Measurements from ENCODE around the gene KCNC1.

The KCNC1 gene

DNA sequence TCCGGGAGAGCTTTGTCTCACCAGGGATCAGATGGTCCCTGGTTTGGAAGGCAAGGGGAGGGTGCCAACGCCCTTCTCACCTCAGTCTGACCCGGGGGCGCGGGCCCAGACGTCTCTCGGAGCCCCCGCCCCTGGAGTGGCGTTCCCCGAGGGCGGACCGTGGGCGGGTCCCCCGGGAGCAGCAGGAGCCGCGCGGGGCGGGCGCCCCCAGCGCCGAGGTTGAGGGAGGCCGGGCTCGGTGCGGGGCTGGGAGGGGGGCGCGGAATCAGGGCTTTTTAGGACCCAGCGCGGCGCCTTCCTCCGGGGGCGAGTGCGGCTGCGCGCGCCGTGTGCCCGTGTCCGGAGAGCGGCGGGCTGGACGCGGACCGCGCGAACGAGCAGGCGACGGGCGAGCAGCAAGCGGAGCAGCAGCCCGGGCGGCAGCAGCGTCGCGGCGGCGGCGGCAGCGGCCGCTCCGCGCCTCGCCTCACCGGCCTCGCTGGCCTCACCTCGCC is at the start of gene KCNC1:
KCNC1 (plus strand) TSS at position 364 of the 494 bp plus-strand sequence. CDS start 1,222 bp downstream, outside the sequence.
- DNase-seq, result peak; percentile 58

DNA sequence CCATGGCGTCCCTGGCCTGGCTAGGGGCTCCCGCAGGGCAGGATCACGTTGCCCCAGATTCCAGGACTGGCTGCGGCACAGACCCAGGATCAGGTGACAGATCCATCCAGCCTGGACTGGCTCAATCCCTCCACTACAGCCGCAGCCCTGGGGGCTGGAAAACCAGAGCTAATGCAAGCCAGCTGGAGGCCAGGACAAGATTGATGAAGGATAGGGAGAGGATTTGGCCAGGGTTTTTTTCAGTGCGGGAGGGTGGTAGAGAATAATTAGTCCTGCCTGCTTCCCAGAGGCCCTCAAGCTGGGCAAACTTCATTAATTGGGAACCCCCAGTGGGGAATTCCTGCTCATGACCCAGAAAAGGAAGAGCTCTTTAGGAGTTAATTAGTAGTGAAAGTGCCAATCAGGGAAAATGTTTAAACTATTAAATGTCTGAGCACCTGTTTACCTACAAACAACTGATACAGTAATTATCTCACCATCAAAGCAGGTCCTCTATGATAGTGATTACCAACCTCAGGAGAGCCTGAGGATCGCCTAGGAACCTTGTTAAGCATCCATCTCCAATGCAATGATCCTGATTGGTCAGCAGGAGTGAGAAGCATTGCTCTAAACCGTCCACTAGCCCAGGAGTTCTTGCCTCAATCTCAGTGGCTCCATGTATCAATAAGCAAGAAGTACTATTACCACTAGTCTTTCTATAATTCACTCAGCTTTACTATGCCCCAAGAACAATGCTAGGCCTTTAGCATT is 48.2 kb upstream of the KCNC1 start:
- DNase-seq, result peak; percentile 62

DNA sequence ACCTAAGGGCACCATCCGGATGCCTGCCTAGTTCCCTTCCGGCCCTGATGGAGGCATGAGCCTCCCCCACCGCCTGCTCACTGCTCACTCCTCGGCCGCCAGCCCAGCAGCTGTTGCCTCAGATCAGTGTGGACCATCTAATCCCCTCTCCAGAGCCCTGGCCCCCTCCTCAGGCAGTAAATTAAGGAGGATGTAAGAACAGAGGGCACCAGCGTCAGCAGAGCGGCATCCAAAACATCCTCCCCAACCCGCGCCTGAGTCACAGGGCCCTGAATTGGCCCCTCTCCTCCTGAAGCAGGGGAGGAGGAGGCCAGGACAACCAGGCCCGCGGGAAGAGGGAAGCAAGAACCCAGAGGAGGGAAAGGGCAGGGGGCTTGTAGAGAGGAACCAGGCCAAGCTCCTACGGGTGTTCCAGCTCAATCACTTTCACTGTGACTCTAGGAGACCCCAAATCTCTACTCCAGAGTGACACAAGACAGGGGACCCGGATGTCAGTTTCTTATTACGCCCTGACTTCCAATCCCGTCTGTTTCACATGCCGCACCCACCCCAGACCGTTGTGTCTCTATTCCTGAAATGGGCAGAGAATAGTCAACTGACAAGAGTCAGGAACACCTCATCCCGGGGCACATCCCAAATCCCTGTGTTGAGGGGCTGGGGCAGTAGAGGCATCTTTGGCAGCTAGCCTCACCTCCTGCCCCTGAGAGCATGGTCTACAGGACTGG is 46.5 kb upstream of the KCNC1 start:
- peak; percentile 84 for DNase-seq

DNA sequence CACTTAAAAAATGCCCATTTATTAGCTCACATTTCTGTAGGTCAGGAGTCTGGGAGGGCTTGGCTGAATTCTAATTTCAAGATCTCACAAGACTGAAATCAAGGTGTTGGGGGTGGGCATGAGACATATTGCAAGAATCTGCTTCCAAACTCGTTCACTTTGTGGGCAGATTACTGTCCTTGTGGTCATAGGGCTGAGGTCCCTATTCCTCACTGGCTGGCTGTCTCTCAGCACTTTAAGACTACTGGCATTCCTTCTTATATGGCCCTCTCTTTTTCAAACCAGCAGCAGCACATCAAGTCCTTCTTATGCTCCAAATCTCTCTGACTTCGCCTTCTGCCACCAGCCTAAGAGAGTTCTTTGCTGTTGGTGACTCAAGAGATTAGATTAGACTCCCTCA is 43.0 kb upstream of the KCNC1 start:
- DNase-seq, result no peak

DNA sequence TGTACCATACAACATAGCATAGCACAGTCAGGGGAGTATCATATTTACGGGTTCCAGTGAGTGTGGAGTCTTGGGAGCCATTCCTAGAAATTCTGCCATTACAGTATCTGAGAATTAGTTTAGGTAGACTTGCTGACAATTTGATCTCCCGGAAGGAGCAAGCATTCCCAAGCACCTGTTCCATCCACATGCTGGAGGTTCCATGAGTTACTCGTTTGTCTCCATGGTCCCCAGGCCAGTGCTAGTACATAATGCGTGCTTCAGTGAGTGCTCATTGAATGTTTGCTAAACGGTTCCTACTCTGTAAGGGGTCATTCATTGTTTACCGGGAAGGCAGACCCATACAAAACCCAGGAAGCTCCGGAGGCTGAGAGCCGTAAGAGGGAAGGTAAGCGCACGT is 42.6 kb upstream of the KCNC1 start:
- no peak for DNase-seq

DNA sequence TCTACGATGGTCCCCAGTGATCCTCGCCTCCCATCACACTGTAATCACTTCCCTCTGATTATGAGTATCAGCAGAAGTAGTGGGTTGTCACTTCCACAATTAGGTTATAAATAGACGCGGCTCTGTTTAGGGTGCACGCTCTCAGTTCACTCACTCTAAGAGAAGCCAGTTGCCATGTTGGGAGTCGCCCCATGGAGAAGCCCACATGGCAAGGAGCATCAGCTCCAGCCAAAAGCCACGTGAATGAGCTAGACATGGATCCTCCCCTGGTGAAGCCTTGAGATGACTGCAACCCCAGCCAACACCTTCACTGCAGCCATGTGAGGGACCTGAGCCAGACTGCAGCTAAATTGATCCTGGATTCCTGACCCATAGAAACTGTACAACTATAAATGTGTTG is 41.6 kb upstream of the KCNC1 start:
- no peak for DNase-seq

DNA sequence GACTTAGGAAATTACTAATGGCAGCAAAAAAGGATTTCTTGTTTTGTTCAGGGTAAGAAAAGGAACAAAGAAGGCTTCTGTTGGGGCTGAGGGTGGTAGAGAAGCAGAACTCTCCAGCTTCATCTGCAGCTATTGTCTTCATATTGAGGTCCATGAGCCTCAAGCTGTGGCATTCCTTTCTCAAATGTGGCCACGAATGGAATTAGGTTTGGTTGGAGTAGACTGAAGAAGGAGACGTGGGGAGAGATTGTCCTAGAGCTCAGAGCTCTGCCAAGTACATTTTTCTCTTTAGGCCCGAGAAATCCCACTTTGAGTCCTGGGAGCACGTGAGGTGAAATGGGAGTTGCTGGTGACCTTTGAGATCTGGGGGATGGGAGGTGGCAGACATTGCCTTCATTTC is 41.0 kb upstream of the KCNC1 start:
- no peak for DNase-seq

DNA sequence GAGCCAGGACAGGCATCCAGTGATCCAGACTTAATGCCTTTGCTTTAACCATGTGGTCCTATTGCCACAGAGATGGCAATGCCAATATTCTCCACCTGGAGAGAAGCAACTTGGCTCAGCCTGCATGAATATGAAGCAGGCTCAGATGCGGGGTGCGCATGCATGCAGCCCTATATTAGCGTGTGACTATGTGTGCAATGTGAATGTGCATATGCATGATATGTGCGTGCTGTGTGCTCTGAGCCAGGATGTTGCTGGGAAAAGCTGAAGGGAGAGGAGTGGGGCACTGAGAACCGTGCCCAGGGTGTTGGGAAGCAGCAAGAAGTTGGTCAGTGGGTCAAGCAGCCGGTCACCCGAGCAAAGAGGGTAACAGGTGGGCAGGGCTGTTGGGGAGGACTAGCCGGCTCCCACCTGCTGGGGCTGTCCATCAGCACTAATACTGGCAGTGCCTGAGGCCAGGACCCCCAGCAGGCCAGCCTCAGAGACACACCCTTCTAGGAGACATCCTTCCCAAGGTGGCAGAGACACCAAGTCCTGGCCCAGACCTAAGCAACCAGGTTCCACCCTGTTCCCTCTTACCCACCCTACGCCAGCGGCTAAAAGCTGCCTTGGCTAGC is 40.0 kb upstream of the KCNC1 start:
- peak; percentile 36 for DNase-seq

DNA sequence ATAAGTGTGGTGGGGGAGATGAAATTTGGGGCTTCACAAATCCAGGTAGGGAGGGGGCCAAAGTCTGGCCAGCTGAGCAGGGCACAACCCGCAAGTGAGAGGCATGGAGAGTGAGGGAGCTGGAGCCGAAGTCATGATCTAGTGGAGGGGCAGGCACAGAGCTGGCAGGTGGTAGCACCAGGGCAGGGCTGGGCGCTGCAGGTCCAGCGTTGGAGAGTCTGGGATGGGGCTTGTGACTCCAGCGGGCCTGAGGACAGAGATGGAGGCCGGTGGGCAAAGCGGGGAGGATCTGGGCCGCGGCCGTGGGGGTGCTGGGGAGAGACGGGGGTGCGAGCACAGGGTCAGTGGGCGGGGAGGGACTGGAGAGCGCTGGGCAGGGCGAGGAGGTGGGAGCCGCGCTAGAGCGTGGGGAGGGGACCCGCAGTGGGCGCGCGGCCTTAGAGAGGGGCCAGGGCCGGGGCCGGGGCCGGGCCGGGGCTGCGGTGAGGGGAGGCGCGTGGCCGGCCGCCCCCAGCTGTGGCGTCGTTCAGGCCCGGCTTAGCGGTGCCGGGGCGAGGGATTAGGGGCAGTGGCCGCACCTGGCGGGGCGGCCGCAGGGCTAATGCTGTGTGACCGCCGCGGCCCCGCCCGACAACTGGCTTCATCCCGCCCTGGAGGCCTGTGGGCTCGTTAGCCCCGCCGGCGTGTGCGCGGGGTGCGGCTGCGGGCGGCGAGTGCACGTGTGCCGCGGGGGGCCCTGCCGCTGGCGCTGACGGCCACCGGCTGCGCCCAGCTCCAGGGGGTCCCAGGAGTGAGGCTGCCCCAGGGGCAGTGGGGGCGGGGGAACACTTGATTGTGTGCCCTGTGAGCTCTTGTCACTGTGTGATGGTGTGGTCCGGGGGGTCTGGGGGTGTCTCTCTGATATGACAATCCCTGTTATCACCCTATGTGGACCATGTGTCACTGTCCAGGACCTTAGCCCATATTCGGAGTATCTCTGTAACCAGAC is 38.8 kb upstream of the KCNC1 start:
- peak; percentile 60 for DNase-seq

DNA sequence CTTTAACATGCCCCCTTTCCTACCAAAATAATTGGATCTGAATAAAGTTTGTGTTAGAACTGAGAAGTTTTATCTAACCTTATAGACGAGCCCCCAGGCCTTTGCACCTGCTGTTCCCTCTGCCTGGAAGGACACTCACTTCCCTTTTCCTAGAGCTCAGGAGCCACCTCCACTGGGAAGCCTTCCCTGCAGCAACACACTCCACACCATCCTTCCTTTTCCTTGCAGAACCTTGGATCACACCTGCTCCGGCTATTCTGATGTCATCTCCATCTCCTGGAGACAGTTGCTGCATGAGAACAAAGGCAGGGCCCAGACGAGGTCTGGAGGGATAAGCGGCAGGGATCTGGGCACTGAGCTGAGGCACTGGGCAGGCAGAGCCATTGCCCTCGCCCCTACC is 37.8 kb upstream of the KCNC1 start:
- no peak for DNase-seq

DNA sequence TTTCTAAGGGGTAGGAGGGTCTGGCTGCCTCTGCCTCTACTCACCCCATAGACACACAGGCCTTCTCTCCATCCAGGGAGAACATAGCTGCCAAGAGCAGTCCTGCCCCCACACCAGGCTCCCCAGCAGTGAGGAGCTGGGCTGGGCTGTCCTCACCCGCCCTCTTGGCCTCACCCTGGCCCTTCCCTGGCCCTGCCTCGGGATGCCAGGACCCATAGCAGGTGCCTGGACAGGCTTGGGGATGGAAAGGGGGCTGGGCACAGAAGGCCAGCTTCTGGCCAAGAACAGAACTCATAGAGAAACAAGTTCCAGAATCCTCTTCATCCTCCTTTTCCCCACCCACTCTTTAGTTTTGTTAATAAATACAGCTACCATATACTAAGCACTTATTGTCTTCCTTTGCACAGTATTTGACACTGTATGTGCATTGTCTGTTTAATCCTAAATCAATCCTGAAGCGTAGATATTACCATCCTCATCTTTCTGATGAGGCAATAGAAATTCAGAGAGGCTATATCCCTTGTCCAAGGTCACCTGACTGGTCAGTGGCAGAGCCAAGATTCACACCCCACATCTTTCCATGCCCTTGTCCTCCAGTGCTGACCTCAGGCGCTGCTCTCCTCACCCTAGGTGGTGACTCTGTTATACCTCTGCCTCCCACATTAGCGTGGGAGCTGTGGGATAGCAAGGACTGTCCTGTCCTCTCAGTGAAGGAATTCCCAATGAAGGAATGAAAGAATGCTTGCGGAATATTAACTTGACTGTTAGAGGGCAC is 37.2 kb upstream of the KCNC1 start:
- no peak for DNase-seq

DNA sequence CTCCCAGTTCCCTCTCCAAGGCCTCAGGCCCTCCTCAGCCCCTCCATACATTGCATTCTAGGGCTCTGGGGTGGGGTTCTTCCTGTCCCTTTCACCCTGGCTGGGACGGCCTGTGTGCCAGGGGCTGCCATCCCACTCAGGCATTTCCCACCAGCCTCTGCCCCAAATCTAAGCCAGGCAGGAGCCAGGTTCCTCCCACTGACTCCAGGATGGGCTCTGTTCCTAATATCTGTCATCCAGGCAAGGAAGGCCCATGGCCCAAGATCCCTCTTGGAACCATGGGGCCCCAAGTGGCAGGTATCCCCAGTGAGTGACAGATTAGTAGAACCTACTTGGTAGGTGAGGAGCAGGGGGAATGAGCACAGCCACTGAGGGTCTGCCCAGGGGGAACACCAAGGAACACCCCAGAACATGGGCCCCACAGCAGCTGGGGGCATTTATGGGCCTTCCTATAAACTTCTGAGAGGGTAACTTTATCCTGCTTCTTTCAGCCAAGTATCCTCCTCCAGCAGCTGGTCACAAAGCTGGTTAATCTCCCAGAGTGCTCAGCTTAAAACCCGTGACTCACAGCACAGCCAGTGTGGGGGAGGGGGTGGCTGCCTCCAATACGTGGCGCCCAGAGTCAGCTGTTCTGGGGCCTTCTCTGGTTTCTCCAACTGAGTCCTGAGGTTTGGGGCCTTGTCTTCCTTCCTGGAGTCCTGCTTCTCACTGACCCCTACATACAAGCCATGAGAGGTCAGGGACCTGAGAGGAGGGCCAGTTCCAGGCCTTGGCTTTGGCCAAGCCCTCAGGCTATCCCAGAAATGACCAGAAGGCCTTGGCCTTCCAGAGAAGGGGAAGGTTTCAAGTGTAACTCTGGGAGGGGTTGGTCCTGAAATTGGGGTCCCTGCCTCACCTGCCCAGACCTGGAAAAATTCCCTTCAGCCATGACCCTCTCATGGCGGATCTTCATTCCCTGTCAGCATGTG is 35.1 kb upstream of the KCNC1 start:
- DNase-seq, result peak; percentile 85

DNA sequence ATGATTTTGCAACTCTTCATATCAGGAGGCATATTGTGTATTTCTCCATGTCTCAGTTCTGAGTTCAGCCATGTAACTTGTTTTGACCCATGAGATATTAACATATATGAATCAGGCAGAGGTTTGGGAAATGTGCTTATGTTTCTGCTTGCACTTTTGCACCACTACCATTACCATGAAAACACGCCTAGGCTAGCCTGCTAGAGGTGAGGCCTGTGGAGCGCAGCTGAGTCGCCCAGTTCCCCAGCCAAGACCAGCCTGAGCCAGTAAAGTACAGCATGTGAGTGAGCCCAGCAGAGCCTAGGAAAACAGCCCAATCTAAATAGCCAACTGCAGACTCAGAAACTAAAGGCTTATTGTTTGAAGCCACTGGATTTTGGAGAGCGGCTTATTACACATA is 33.6 kb upstream of the KCNC1 start:
- DNase-seq, result no peak

DNA sequence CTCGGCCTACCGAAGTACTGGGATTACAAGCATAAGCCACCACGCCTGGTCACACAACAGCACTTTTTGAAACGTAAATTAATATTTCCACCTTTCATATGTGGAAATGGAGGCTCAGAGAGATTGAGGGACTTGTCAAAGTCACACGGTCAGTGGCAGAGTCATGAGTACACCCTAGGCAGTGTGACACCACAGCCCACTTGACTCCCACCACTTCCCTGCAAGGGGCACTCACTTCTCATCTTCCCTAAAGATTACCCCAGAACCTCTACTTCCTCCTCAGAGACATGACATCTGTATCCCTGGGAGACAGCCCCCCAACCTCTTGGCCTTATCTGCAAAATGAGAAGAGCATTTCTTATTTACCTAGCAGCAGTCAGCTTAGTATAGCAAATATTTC is 31.7 kb upstream of the KCNC1 start:
- no peak for DNase-seq

DNA sequence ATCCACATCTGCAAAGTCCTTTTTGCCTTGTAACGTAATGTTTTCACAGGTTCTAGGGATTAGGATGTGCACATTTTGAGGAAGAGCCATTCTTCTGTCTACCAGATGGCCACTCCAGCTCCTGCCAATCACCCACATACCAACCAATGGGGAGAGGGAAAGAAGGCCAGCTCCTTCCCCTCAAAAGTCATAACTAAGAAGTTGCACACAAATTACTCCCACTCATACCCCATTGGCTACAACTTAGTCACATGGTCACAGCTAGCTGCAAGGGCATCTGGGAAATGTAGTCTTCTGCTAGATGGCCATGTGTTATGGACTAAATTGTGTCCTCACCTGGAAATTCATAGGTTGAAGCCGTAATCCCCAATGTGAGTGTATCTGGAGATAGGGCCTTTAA is 30.6 kb upstream of the KCNC1 start:
- no peak for DNase-seq

DNA sequence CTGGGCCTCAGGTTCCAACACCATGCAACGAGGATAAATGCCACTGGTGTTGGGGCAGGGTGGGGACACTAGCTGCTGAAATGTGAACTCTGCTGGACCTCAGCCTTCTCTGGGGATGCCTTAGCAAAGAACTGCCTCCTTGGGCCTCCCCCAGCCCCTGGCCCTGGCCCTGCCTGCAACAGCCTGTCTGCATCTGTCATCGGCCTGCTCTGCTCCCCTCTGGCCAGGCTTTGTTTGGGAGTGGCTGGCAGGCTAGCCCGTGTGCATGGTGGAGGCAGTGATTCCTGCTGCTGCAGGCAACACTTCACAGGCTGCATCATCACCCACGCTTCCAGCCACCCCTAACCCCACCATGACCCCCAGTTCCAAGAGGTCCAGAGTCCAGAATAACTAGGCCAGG is 26.8 kb upstream of the KCNC1 start:
- peak; percentile 51 for DNase-seq

DNA sequence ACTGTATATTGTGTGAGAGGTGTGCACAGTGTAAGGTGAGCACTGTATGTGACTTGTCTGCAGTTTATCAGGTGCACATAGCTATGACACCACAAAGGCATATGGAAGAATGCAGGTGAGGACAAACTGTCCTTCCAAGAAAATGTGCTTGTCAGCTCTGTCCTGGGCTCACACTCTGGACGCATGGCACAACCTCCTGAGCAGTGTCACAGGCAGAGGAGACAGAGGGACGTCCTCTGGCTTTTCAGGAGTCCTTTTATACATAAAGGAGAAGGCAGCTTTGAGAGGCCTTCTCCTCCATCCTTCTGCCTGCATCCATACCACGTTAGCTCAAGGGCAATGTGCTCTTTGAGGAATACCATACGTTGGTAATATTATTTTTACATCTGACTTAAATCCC is 22.7 kb upstream of the KCNC1 start:
- no peak for DNase-seq

DNA sequence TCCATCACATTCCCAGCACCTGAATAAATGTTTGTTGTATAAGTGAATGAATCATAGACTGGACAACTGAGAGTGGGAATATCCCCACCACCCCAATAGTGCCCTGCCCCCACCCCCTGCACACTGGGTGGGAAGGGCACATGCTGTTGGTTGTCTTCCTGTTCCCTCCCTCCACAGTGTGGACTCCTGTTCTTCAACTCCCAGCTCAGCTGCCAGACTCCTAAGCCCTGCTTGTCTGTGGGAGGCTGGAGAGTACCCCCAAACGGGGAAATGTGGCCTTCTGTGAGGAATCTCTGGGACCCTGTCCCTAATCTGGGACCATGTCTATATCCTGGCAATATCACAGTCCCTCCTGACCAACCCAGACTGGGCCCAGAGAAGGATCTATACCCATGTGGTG is 20.7 kb upstream of the KCNC1 start:
- DNase-seq, result no peak

DNA sequence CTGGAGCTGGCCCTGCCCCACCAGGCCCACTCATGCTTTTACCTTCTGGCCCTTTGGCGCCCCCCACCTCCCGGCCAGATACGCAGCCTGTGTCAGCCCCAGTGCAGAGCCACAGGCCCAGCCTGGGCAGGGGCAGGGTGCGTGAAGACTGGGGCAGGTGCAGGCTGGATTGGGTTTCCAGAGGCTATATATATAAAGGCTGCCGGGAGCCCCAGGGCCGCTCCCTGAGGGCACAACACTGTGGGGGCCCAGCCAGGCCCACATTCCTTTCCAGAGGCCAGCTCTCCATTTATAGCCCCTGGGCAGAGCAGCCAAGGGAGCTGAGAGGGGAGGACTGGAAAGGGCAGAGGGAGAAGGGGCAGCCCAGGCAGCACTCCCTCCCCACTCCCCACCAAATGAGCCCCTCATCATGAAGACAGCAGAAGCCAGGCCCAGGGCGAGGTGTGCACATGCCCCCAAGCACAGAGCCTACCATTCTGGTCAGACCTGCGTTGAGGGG is 20.2 kb upstream of the KCNC1 start:
- DNase-seq, result peak; percentile 71

DNA sequence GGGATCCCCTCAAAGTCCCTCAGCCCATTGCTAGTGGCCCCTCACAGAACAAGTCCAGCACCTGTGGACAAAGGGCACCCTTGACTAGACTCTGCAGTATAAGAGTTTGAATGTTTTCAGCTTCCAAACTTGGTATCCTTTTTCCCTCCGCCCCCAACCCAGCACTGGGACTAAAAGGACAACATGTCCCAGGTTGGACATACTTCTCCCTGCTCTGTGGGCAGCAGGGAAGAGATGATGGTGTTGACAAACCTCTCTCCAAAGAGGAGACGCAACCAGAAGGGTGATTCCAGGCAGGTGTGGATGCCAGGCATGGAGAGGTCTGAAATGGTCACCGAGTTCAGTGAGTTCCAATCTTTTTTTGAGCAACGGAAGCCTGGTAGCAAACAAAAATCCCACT is 19.7 kb upstream of the KCNC1 start:
- DNase-seq, result no peak
